HG03378 (cell line): ENCODE results near the gene EPS8.
"Not testable (repeated sequence)": the region's sequence is repeated elsewhere in the genome, so short reads cannot be mapped to it uniquely, and the experiment has no call there.

Source experiments
- ATAC-seq: cut with Tn5 transposase; IDR thresholded peaks from one replicate; pipeline ENCODE4 v1.9.1; 2021; ENCODE audit warnings: mild to moderate bottlenecking, moderate library complexity; ENCODE audit not compliant: unreplicated experiment

EPS8 gene

GRCh38 chr12:15650399-15651128 is 138.6 kb downstream of the EPS8 start:
- ATAC-seq: no peak

GRCh38 chr12:15649347-15649746 is 139.8 kb downstream of the EPS8 start:
- ATAC-seq: no peak

GRCh38 chr12:15648558-15648957 is 140.6 kb downstream of the EPS8 start:
- ATAC-seq: no peak

- ATAC-seq: no peak
These were observed 142.6 kb downstream of the EPS8 start for GRCh38 chr12:15646581-15646980.

- ATAC-seq: no peak
These were observed 144.5 kb downstream of the EPS8 start for GRCh38 chr12:15644700-15645099.

- ATAC-seq: no peak
These were observed 151.0 kb downstream of the EPS8 start for GRCh38 chr12:15638231-15638630.

- ATAC-seq: no peak
These were observed 152.9 kb downstream of the EPS8 start for GRCh38 chr12:15636060-15636890.

GRCh38 chr12:15634010-15634683 is 155.0 kb downstream of the EPS8 start:
- ATAC-seq: no peak

- no peak for ATAC-seq
These were observed 156.0 kb downstream of the EPS8 start for GRCh38 chr12:15633201-15633600.

GRCh38 chr12:15632708-15633107 is 156.5 kb downstream of the EPS8 start:
- ATAC-seq: no peak

- no peak for ATAC-seq
These were observed 158.0 kb downstream of the EPS8 start for GRCh38 chr12:15631007-15631715.

- ATAC-seq: no peak
These were observed 159.4 kb downstream of the EPS8 start for GRCh38 chr12:15629761-15630160.

- peak; percentile 69 for ATAC-seq
These were observed 160.1 kb downstream of the EPS8 start for GRCh38 chr12:15629108-15629507.

GRCh38 chr12:15627995-15628945 is 160.9 kb downstream of the EPS8 start:
- no peak for ATAC-seq

GRCh38 chr12:15625075-15625474 is 164.1 kb downstream of the EPS8 start:
- no peak for ATAC-seq

- no peak for ATAC-seq
These were observed 168.2 kb downstream of the EPS8 start for GRCh38 chr12:15620741-15621539.

GRCh38 chr12:15616495-15616894 is 172.7 kb downstream of the EPS8 start:
- not testable (repeated sequence) for ATAC-seq

- ATAC-seq: no peak
These were observed 175.2 kb downstream of the EPS8 start for GRCh38 chr12:15613981-15614380.

- no peak for ATAC-seq
These were observed 180.2 kb downstream of the EPS8 start for GRCh38 chr12:15608941-15609340.
